GM18505 (cell line): ENCODE results near the gene FMNL1.

Experiments used
- ATAC-seq: cut with Tn5 transposase; IDR thresholded peaks from one replicate; pipeline ENCODE4 v1.9.1; 2021; ENCODE audit not compliant: unreplicated experiment
- POLR2A ChIP-seq: IDR thresholded peaks from 4 replicates; pipeline ENCODE4 v1.6.1; 2011; ENCODE audit warnings: borderline replicate concordance; ENCODE audit not compliant: insufficient read depth, insufficient read length; ENCODE audit errors: extremely low read depth

FMNL1 gene

DNA sequence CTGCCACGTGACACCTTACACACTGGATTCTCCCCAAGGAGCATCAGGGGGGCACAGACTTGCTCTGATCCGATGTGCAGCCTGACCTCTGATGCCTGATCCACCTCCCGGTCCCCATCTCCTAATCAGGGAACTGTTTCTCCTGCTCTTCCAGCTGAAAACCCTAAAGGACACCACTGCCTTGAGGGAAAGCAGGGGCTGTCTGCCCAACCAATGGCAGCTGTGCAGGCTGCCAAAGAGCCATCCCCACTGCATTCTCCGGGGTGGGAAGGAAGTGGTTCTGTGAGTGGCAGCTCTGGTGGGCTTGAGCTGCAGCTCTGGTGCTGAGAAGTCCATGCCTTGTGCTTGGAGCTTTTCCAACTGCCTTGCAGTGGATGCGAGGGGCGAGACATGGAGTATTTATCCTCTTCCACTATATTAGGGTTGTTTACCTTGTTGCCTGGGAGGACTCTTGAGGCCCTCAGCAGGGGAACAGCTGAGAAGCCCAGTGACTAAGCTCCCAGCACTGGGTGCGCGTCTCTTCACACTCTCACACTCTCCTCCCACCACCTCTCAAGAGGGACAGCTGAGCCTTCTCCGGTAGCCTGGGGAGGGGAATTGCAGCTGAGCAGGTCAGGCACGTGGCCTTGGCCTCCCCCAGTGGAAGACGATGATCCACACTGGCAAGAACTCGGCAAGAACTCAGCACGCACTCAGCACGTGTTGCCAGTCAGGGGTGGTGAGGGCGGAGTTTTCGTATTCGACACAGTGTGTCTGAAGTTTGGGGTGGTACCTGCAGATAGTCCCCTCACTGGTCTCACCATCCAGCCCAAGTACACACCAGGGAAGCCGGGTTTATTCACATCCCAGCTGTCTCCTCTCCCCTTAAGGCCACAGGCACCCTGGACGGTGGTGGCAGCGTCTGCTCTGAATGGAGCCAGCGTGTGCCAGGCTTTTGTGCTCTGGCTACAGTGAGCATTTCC lies 61.3 kb downstream of the FMNL1 start:
- no peak for TF ChIP-seq POLR2A
- ATAC-seq, result no peak

DNA sequence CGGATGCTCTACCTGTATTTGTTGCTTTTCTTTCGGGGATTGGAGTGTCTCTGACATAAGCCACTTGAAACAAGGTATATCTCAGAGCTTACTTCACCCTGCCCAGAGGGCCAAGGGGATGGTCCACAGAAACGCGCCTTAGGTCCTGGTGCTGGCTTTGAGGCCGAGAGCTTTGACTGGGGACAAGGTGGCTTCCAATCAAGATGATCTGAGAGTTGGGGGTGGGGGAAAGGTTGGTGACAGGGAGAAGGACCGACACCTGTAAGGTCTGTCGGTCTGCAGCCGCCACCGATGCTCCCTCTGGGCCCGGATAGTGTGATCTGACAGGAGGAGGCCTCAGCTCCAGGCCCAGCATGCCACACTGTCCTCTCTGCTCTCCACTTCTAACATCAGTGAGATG lies 62.0 kb downstream of the FMNL1 start:
- TF ChIP-seq POLR2A, result no peak
- no peak for ATAC-seq

DNA sequence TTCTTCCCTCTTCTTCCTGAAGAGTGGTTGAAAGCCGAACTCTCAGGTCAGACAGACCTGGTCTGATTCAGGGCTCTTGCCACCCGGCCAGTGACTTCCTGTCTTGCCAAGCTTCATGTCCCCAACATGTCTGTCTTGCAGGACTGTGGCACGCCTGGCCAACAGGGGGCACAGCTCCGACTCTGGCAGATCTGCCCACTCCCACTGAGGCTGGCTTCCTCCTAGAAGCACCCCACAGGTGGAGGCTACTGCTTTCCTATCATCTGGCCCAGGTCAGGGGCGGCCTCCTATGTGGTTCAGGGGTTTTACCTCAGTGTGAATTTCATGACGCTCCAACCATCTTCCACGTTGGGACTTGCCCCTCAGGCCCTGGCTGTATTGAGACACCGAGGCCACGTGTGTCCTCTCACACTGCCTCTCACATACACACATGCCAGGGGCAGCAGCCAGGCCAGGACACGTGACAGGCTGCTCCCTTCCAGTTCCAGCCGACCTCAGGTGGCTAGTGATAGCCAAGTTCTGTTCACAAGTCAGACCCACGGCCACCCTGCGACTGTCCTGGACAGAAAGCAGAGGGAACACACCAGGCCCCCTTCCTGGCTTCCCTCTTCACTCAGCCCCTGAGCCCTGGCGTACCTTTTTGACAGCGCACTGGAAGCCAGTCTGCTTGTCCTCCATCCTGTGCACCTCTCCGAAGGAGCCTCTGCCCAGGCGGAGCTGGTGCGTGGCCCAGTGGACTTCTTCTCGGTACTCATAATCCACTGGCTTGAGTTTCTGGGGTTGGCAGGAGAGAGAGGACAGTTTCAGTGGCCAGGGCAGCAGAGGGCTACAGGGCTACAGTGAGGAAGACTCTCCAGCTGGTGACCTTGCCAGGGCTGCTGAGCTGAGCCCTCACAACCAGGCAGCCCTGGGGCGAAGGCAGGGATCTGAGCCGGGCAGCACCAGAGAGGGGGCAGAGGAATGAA lies 62.8 kb downstream of the FMNL1 start:
- TF ChIP-seq POLR2A, result no peak
- ATAC-seq, result no peak

DNA sequence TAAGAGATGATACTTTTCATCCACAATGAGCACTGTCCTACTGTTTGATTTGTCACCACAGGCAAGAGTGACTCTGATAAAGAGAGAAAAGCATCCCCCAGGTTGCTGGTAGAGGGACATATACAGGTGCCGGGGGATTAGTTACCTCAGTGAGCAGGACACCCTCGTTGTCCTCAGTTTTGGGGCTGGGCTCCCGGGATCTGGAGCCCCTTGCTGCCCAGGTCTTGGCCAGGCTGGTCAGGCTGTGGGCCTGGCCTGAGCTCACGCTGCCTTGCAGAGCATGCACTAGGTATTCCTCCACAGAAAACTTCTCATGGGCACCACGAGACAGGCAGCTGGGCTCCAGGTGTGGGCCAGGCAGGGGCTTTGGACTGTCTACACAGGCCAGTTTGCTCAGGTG lies 64.6 kb downstream of the FMNL1 start:
- TF ChIP-seq POLR2A, result no peak
- ATAC-seq, result no peak

GRCh38 chr17:45287526-45288500 lies 66.1 kb downstream of the FMNL1 start:
- ATAC-seq, result no peak
- TF ChIP-seq POLR2A, result no peak

DNA sequence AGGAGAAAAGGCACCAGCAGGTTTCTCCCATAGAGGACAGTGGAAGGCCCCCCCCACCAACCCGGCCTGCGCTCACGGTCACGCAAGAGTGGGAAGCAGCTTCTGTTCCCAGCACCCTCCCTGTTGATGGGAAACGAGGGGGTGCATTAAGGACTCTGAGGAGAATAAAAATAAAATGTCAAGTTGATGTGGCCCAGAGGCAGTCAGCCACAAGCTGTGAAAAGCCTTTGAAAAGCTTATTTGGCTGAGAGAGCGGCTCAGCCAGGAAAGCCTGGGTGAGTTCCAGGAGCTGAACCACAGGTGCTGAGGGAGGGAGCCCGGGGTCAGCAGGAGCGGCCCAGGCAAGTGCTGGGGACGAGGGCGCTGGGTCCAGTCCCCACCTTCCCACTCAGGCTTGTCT lies 67.1 kb downstream of the FMNL1 start:
- TF ChIP-seq POLR2A, result no peak
- ATAC-seq, result no peak

DNA sequence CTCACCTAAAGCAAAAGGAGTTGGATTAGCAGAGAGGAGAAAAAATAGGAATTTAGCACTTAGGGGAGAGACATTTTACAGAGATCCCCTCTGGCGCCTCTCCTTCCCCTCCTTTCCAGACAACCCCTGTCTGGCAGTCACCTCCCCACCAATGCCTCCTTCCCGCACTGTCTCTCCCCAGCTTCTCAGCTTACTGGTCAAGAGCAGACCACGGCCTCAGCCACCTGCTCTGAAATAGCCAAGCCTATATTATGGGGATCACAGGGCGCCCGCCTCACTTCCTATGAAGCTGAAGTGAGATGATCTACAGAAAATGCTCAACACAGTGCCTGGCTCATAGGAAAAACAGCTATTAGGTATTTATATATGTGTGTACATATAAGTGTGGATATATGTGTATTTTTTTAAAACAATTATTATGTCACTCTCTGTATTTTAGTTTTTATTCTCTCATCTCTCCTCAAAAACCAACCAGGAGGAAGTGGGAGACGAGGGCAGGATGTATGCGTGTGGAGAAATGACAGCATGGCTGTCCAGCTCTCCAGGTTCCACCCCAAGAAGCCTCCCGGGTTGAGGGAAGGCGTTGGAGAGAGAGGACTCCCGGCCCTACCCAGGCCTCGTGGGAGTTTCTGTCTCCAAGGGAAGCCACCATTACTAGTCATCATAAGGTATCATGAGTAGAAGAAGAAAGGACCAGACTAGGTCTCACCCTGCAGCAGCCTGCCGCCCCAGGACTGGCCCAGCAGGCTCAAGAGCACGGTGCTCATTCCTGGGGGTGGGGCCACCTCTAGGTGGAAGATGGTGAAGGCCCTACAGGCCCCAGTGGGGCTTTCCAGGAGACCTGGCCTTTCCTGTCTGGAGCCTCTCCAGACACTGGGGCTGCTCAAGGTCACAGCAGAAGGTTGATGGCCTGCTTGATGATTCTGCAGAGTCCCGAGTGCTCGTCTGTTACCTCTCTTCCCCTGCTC lies 67.9 kb downstream of the FMNL1 start:
- no peak for TF ChIP-seq POLR2A
- no peak for ATAC-seq

DNA sequence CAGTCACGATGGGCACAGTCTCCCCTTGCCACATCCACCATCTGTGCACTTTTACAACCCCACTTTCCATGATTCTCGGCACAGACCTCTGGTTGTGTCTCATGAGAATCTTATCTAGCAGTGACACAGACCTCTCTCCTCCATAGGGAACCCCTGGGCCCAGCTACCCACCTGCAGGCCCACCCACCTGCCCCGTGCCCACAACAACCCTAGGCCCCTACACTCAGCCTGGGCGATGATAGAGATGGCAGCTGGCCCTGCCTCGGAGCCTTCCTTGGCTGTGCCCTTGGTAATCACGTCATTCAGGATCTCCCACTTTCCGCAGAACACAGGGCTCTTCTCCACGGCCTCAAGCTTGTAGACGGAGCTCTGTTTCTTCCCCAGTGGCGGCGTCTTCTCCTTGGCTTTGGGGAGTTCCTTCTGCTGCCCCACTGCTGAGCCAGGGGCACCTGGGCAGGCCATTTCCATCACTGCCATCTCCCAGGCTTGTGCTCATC lies 68.6 kb downstream of the FMNL1 start:
- no peak for TF ChIP-seq POLR2A
- no peak for ATAC-seq

DNA sequence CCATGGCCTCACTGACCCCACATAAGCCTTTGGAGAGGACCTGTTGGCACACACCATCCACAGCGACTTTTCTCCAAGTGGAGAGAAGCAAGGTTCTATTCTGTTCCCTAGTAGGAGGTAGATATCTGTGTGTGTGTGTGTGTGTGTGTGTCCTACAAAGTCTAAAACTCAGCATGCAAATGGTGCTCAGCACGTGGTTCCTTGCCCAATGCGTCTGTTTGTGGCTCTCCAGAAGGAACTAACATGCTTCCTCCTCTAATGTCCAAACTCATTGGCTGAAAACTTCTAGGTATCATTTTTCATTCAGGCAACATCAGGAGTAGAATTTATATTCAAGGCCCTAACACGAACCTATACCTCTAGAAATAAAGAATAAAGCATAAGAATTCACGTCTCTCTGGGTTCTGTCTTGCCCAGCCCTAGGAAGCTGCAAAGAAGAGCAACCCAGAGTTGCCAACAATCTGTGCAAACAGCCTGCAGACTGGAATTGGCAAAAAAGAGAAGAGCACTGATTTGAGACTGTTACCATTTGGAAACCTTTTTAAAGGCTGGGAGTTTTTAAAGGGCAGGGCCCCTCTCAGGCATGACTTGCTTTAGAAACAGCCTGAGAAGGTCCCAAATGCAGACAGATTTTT lies 69.6 kb downstream of the FMNL1 start:
- ATAC-seq, result no peak
- TF ChIP-seq POLR2A, result no peak

DNA sequence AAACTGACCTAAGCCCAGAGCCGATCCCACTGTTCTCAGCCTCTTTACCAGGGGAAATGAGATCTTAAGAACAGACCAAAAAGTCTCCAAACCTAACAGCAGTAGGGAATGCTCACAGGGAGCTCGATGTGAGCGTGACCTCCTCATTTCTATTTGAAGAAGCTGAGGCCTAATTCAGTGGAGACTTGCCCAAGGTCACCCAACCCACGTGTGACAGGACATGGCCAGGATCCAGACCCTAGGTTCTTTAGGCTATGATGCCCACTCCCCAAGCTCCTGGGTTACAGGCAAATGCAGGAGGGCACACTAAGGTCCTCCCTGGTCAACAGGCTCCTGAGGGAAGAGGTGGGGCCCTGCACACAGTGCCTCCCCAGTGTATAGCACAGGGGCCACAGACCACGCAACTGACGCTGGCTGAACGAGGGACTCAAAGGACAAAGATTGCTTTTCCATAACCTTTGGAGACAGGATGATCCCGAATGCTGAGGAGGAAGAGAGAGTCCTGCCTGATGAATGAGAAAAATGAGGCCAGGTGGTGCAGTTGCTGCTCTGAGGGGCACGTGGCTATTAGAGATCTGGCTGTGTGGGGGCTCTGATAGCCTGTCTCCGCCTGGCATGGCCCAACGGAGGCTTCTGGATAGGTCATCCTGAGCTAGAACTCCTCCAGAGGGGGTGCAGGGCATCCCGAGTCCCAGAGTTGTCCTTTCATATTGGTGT lies 71.2 kb downstream of the FMNL1 start:
- no peak for ATAC-seq
- TF ChIP-seq POLR2A, result no peak
